ENCODE measurements around the gene KIR2DL1. TPM values are rescaled to one million over a fixed set of nuclear protein-coding genes. Genes with fewer than 3 reads are reported as not detected.
"Not testable (repeated sequence)": the region's sequence is repeated elsewhere in the genome, so short reads cannot be mapped to it uniquely, and the experiment has no call there.

KIR2DL1 gene
- total RNA-seq, 1 donor, result not detected

DNA sequence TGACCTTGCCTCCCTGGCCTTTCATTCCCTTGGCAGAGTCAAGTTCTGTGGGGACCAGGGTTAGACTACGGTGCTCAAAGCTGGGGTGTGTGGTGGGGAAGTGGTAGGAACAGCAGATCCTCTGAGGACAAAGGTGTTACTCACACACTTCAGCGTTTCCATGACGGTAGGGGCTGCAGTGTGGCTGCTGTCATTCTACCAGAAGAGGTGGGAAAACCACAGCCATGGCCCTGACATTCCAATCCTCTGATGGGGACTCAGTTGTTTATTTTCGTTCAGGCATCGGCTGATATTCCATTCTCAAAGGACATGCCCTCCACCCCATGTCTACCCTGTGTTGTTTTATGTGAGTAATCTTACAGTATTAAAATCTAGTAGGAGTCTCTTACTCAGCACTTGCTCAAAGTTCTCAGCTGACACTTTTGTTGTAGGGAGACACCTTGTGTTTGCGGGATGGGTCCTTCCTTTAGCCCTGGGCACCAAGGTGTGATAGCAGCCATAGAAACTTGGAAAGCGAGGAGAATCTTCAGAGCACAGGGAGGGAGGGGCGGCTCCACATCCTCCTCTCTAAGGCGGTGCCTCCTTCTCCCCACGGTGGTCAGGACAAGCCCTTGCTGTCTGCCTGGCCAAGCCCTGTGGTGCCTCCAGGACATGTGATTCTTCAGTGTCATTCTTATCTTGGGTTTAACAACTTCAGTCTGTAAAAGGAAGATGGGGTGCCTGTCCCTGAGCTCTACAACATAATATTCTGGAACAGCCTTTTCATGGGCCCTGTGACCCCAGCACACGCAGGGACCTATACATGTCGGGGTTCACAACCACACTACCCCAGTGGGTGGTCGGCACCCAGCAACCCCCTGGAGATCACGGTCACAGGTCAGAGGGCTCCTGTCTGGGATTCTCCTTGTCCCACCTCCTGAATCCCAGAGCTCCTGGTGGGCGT lies 1.7 kb downstream of the KIR2DL1 start:
- not testable (repeated sequence) for DNase-seq (ENCODE audit: low read depth); H3K4me3 ChIP-seq (ENCODE audit: low read depth, low read length)

DNA sequence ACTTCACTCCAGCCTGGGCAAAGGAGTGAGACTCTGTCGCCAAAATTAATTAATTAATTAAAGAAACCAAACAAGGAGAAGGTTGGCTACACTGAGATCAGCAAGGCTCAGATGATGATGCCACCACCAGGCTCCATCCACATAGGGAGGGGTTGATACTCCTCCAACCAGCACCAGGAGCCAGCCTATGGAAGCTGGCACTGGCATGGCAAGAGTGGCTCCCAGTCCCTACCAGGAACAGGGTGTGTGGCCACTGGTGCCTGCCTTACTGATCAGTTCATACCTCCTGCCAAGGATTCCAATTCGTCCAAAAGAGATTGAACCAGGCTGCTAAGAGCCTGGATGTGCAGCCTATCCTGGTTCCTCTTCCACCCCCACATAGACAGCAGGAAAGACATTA lies 3.1 kb downstream of the KIR2DL1 start:
- not testable (repeated sequence) for DNase-seq (ENCODE audit: low read depth); H3K4me3 ChIP-seq (ENCODE audit: low read depth, low read length)

DNA sequence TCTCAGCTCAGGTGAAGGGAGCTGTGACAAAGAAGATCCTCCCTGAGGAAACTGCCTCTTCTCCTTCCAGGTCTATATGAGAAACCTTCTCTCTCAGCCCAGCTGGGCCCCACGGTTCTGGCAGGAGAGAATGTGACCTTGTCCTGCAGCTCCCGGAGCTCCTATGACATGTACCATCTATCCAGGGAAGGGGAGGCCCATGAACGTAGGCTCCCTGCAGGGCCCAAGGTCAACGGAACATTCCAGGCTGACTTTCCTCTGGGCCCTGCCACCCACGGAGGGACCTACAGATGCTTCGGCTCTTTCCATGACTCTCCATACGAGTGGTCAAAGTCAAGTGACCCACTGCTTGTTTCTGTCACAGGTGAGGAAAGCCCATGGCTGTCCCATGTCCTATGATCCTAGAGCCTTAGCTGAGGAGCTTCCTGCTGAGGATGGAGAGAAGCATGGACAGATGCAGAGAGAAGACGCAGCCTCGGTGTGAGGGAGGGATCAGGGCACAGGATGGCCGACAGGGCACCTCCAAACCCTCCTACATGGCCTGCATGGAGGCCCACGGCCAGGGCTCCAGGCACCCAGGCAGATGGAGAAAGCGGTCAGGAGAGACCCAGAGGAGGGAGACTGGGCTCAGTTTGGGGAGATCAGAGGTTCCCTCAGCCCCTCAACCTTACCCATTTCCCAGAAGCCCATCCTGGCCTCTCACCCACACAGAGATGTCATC lies 5.7 kb downstream of the KIR2DL1 start:
- DNase-seq (ENCODE audit: low read depth); H3K4me3 ChIP-seq (ENCODE audit: low read depth, low read length): not testable (repeated sequence)

DNA sequence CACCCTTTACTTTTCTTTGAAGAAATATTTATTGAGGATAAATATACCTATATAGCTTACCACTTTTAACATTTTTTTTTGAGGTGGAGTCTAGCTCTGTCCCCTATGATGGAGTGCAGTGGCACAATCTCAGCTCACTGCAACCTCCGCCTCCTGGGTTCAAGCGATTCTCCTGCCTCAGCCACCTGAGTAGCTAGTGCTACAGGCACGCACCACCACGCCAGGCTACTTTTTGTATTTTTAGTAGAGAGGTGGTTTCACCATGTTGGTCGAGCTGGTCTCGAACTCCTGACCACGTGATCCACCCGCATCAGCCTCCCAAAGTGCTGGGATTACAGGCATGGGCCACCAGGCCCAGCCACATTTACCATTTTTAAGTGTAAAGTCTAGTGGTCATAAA lies 6.2 kb downstream of the KIR2DL1 start:
- not testable (repeated sequence) for H3K4me3 ChIP-seq (ENCODE audit: low read depth, low read length); DNase-seq (ENCODE audit: low read depth)

DNA sequence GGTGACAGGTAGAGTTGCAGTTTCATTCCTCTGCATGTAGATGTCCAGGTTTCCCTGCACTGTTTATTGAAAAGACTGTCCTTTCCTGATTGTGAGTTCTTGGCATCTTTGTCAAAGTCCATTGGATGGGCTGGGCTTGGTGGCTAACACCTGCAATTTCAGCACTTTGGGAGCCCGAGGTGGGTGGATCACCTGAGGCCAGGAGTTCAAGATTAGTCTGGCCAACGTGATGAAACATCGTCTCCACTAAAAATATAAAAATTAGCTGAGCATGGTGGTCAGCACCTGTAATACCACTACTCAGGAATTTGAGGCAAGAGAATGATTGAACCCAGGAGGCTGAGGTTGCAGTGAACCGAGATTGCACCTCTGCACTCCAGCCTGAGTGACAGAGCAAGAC lies 8.3 kb downstream of the KIR2DL1 start:
- DNase-seq (ENCODE audit: low read depth); H3K4me3 ChIP-seq (ENCODE audit: low read depth, low read length): not testable (repeated sequence)

DNA sequence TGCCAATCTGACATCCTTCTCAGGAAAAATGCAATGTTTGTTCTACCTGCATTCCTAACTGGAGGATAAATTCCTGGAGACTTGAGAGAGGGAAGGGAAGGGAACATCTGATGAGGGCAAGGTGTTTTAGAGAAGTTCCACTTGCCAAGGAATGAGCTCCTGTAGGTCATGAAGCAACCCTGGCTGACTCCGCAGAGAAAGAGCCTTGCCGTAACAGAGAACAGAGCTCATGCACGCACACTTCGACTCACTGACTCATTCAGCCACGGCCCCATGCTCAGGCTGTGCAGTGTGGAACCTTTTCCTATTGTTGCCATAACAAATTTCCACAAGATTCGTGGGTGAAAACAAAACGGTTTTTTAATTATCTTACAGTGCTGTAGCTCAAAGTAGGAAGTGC lies 9.3 kb downstream of the KIR2DL1 start:
- not testable (repeated sequence) for DNase-seq (ENCODE audit: low read depth); H3K4me3 ChIP-seq (ENCODE audit: low read depth, low read length)

DNA sequence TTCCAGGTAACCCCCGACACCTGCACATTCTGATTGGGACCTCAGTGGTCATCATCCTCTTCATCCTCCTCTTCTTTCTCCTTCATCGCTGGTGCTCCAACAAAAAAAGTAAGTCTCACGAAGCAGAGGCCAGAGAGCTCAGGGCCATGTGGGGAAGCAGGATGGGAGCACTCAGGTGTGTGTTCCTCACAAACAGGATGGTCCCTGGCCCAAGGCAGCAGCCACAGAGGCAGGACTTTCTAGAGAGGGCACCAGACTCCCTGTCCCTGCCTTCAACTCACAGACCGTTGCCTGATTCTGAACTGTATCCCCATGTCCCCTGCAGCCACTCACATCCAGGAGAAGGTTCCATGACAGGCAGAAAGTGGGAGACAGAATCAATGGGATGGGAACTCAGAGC lies 13.3 kb downstream of the KIR2DL1 start:
- DNase-seq (ENCODE audit: low read depth), result not testable (repeated sequence)

DNA sequence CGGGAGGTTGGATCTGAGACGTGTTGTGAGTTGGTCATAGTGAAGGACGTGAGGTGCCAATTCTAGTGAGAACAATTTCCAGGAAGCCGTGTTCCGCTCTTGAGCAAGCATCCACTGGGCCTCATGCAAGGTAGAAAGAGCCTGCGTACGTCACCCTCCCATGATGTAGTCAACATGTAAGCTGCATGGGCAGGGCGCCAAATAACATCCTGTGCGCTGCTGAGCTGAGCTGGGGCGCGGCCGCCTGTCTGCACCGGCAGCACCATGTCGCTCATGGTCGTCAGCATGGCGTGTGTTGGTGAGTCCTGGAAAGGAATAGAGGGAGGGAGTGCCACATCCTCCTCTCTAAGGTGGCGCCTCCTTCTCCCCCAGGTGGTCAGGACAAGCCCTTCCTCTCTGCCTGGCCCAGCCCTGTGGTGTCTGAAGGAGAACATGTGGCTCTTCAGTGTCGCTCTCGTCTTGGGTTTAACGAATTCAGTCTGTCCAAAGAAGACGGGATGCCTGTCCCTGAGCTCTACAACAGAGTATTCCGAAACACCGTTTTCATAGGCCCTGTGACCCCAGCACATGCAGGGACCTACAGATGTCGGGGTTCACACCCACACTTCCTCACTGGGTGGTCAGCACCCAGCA lies 16.6 kb downstream of the KIR2DL1 start:
- H3K4me3 ChIP-seq (ENCODE audit: low read depth, low read length); DNase-seq (ENCODE audit: low read depth): not testable (repeated sequence)

More for the DNA sequence above, 13.3 kb downstream of the KIR2DL1 start:
- H3K4me3 ChIP-seq (ENCODE audit: low read depth, low read length), result not testable (repeated sequence)

DNA sequence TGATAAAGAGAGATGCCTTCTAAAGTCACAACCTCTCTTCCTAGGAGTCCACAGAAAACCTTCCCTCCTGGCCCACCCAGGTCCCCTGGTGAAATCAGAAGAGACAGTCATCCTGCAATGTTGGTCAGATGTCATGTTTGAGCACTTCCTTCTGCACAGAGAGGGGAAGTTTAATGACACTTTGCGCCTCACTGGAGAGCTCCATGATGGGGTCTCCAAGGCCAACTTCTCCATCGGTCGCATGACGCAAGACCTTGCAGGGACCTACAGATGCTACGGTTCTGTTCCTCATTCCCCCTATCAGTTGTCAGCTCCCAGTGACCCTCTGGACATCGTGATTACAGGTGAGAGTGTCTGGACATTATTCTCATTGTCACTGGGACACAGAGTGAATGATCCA lies 18.6 kb downstream of the KIR2DL1 start:
- not testable (repeated sequence) for DNase-seq (ENCODE audit: low read depth); H3K4me3 ChIP-seq (ENCODE audit: low read depth, low read length)

DNA sequence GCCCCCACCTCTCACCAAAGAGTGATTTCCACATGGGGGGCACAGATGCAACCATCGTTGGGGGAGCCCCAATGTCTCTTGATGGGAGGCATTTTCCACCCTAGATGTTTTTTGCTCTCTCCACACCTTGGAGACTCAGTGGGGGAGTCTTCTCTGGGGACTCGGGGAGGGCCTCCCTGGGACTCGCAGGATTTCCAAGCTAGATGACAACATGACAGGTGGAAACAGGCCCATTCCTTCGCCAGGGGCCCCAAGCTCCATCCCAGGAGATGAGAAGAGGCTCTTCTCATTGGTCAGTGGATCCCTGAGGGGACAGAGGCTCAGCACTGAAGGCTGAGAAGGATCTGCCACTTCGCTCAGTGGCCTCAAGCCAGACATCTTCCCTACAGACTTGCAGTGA lies 21.1 kb downstream of the KIR2DL1 start:
- TF ChIP-seq, protein P1, sequence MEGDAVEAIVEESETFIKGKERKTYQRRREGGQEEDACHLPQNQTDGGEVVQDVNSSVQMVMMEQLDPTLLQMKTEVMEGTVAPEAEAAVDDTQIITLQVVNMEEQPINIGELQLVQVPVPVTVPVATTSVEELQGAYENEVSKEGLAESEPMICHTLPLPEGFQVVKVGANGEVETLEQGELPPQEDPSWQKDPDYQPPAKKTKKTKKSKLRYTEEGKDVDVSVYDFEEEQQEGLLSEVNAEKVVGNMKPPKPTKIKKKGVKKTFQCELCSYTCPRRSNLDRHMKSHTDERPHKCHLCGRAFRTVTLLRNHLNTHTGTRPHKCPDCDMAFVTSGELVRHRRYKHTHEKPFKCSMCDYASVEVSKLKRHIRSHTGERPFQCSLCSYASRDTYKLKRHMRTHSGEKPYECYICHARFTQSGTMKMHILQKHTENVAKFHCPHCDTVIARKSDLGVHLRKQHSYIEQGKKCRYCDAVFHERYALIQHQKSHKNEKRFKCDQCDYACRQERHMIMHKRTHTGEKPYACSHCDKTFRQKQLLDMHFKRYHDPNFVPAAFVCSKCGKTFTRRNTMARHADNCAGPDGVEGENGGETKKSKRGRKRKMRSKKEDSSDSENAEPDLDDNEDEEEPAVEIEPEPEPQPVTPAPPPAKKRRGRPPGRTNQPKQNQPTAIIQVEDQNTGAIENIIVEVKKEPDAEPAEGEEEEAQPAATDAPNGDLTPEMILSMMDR (IDR thresholded peaks at IDR 0.05; ENCODE audit: insufficient read depth, low read length), result no peak
- H3K4me3 ChIP-seq (ENCODE audit: low read depth, low read length), result no peak overlapping the region
- no peak for DNase-seq (ENCODE audit: low read depth)

DNA sequence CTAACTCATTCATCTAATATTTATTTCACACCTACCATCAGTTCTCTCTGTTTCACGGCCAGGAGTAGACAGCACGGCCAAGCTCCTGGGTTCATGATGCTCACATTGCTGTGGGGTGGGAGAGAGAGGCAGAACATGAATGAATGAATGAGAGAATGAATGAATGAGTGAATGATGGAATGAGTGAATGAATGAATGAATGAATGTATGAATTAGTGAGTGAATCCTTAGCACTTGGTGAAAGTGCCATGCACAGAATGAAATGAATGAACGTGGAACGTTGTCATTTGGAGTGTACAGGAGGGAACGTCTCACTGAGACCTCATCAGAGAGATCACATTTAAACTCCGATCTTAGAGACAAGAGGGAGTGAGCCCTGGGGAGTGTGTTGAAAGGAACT lies 21.9 kb downstream of the KIR2DL1 start:
- no peak overlapping the region for H3K4me3 ChIP-seq (ENCODE audit: low read depth, low read length)
- no peak for DNase-seq (ENCODE audit: low read depth)
- TF ChIP-seq, protein P1 (IDR thresholded peaks at IDR 0.05; ENCODE audit: insufficient read depth, low read length), result no peak
